GM19395 (cell line): ENCODE data around the gene SERINC5.

Experiments used
- ATAC-seq: cut with Tn5 transposase; IDR thresholded peaks from one replicate; pipeline ENCODE4 v1.9.1; 2021; ENCODE audit warnings: mild to moderate bottlenecking, moderate library complexity; ENCODE audit not compliant: unreplicated experiment

SERINC5 gene

GRCh38 chr5:80255431-80255810 lies 427 bp downstream of the SERINC5 start:
- peak; percentile 39 for ATAC-seq

- peak; percentile 1 for ATAC-seq
Observed at GRCh38 chr5:80254767-80255430, 949 bp downstream of the SERINC5 start.

- no peak for ATAC-seq
Observed at GRCh38 chr5:80251636-80252035, 4.2 kb downstream of the SERINC5 start.

- ATAC-seq = no peak
Observed at GRCh38 chr5:80250801-80251200, 5.0 kb downstream of the SERINC5 start.

GRCh38 chr5:80249901-80250300 lies 5.9 kb downstream of the SERINC5 start:
- ATAC-seq = no peak

GRCh38 chr5:80248378-80248777 lies 7.5 kb downstream of the SERINC5 start:
- ATAC-seq = no peak

GRCh38 chr5:80246995-80247729 lies 8.7 kb downstream of the SERINC5 start:
- ATAC-seq = peak; percentile 92

GRCh38 chr5:80246001-80246758 lies 9.7 kb downstream of the SERINC5 start:
- ATAC-seq = no peak

- no peak for ATAC-seq
Observed at GRCh38 chr5:80243567-80243966, 12.3 kb downstream of the SERINC5 start.

- no peak for ATAC-seq
Observed at GRCh38 chr5:80242849-80243248, 13.0 kb downstream of the SERINC5 start.

- ATAC-seq = no peak
Observed at GRCh38 chr5:80240368-80240986, 15.4 kb downstream of the SERINC5 start.

- no peak for ATAC-seq
Observed at GRCh38 chr5:80239680-80240367, 16.0 kb downstream of the SERINC5 start.

- ATAC-seq = no peak
Observed at GRCh38 chr5:80238778-80239679, 16.8 kb downstream of the SERINC5 start.

GRCh38 chr5:80238097-80238496 lies 17.8 kb downstream of the SERINC5 start:
- ATAC-seq = no peak

GRCh38 chr5:80237243-80237642 lies 18.6 kb downstream of the SERINC5 start:
- ATAC-seq = no peak

GRCh38 chr5:80234116-80234948 lies 21.5 kb downstream of the SERINC5 start:
- ATAC-seq = no peak

GRCh38 chr5:80231693-80232092 lies 24.2 kb downstream of the SERINC5 start:
- ATAC-seq = no peak

GRCh38 chr5:80231243-80231642 lies 24.6 kb downstream of the SERINC5 start:
- no peak for ATAC-seq
